Activated naive CD8-positive, alpha-beta T cell (primary cell): ENCODE data around the gene SRP19.

ENCODE experiments used
- H3K27ac Mint-ChIP-seq: one replicate; pipeline ENCODE4 v1.8.0; 2021; ENCODE audit warnings: mixed read lengths
- H3K27me3 Mint-ChIP-seq: one replicate; pipeline ENCODE4 v1.8.0; 2021; ENCODE audit warnings: mixed read lengths
- H3K36me3 Mint-ChIP-seq: one replicate; pipeline ENCODE4 v1.8.0; 2021; ENCODE audit warnings: mixed read lengths
- H3K4me1 Mint-ChIP-seq: one replicate; pipeline ENCODE4 v1.8.0; 2021; ENCODE audit warnings: low read depth, mixed read lengths
- H3K4me3 Mint-ChIP-seq: one replicate; pipeline ENCODE4 v1.8.0; 2021; ENCODE audit warnings: mild to moderate bottlenecking, mixed read lengths
- H3K9me3 Mint-ChIP-seq: one replicate; pipeline ENCODE4 v1.8.0; 2021; ENCODE audit warnings: low read depth, mixed read lengths

SRP19 gene

GRCh38 chr5:112860929-112861637, at the start of gene SRP19:
Gene SRP19, plus strand, starts transcription at chr5:112861287. Its CDS starts 90 bp downstream, at chr5:112861377.
- peak within 1 kb of the TSS; percentile 97 for H3K4me3 Mint-ChIP-seq
- H3K27me3 Mint-ChIP-seq: peaks cover 4% of the 10 kb centered on the region
- peak within 1 kb of the TSS; percentile 100 for H3K27ac Mint-ChIP-seq
- peaks cover 31% of the 10 kb centered on the region for H3K4me1 Mint-ChIP-seq
- H3K9me3 Mint-ChIP-seq: no peaks in the 10 kb centered on the region
- no peaks in the 10 kb centered on the region for H3K36me3 Mint-ChIP-seq

GRCh38 chr5:112812549-112812948, 48.5 kb upstream of the SRP19 start:
- Mint-ChIP-seq H3K27me3 (no peaks in the 10 kb centered on the region), H3K4me1 (no peaks in the 10 kb centered on the region), H3K27ac (peak overlapping the region; percentile 1)

GRCh38 chr5:112820246-112820645, 40.8 kb upstream of the SRP19 start:
- no peaks in the 10 kb centered on the region for H3K9me3 Mint-ChIP-seq
- peaks cover 12% of the 10 kb centered on the region for H3K36me3 Mint-ChIP-seq
- H3K4me3 Mint-ChIP-seq: no peak overlapping the region
- no peaks in the 10 kb centered on the region for H3K4me1 Mint-ChIP-seq
- no peak overlapping the region for H3K27ac Mint-ChIP-seq
- H3K27me3 Mint-ChIP-seq: no peaks in the 10 kb centered on the region

More at GRCh38 chr5:112812549-112812948, 48.5 kb upstream of the SRP19 start:
- Mint-ChIP-seq H3K36me3 (peaks cover 15% of the 10 kb centered on the region), H3K4me3 (no peak overlapping the region), H3K9me3 (no peaks in the 10 kb centered on the region)

GRCh38 chr5:112822456-112822855, 38.6 kb upstream of the SRP19 start:
- Mint-ChIP-seq H3K9me3 (no peaks in the 10 kb centered on the region), H3K27me3 (no peaks in the 10 kb centered on the region), H3K36me3 (peaks cover 9% of the 10 kb centered on the region), H3K4me1 (no peaks in the 10 kb centered on the region), H3K27ac (no peak overlapping the region), H3K4me3 (no peak overlapping the region)

GRCh38 chr5:112823181-112823580, 37.9 kb upstream of the SRP19 start:
- no peaks in the 10 kb centered on the region for H3K9me3 Mint-ChIP-seq
- peaks cover 9% of the 10 kb centered on the region for H3K36me3 Mint-ChIP-seq
- H3K4me1 Mint-ChIP-seq: no peaks in the 10 kb centered on the region
- H3K27ac Mint-ChIP-seq: no peak overlapping the region
- no peak overlapping the region for H3K4me3 Mint-ChIP-seq
- H3K27me3 Mint-ChIP-seq: no peaks in the 10 kb centered on the region

GRCh38 chr5:112823656-112824055, 37.4 kb upstream of the SRP19 start:
- Mint-ChIP-seq H3K27ac (no peak overlapping the region), H3K27me3 (no peaks in the 10 kb centered on the region), H3K36me3 (peaks cover 9% of the 10 kb centered on the region), H3K9me3 (no peaks in the 10 kb centered on the region), H3K4me1 (no peaks in the 10 kb centered on the region), H3K4me3 (no peak overlapping the region)

GRCh38 chr5:112824197-112824596, 36.9 kb upstream of the SRP19 start:
- H3K4me3 Mint-ChIP-seq: no peak overlapping the region
- H3K9me3 Mint-ChIP-seq: no peaks in the 10 kb centered on the region
- peaks cover 9% of the 10 kb centered on the region for H3K36me3 Mint-ChIP-seq
- no peak overlapping the region for H3K27ac Mint-ChIP-seq
- no peaks in the 10 kb centered on the region for H3K4me1 Mint-ChIP-seq
- H3K27me3 Mint-ChIP-seq: no peaks in the 10 kb centered on the region

GRCh38 chr5:112830378-112830777, 30.7 kb upstream of the SRP19 start:
- H3K27ac Mint-ChIP-seq: no peak overlapping the region
- H3K36me3 Mint-ChIP-seq: peaks cover 4% of the 10 kb centered on the region
- H3K4me3 Mint-ChIP-seq: no peak overlapping the region
- no peaks in the 10 kb centered on the region for H3K4me1 Mint-ChIP-seq
- H3K9me3 Mint-ChIP-seq: no peaks in the 10 kb centered on the region
- H3K27me3 Mint-ChIP-seq: no peaks in the 10 kb centered on the region

GRCh38 chr5:112833971-112834370, 27.1 kb upstream of the SRP19 start:
- H3K36me3 Mint-ChIP-seq: peaks cover 14% of the 10 kb centered on the region

GRCh38 chr5:112844489-112844888, 16.6 kb upstream of the SRP19 start:
- Mint-ChIP-seq H3K4me1 (peaks cover 4% of the 10 kb centered on the region), H3K4me3 (no peak overlapping the region), H3K27ac (no peak overlapping the region), H3K27me3 (no peaks in the 10 kb centered on the region), H3K9me3 (no peaks in the 10 kb centered on the region), H3K36me3 (peaks cover 7% of the 10 kb centered on the region)

More at GRCh38 chr5:112833971-112834370, 27.1 kb upstream of the SRP19 start:
- no peaks in the 10 kb centered on the region for H3K9me3 Mint-ChIP-seq
- H3K4me3 Mint-ChIP-seq: no peak overlapping the region
- H3K27me3 Mint-ChIP-seq: no peaks in the 10 kb centered on the region
- H3K4me1 Mint-ChIP-seq: no peaks in the 10 kb centered on the region
- no peak overlapping the region for H3K27ac Mint-ChIP-seq

- peaks cover 4% of the 10 kb centered on the region for H3K4me1 Mint-ChIP-seq
- H3K9me3 Mint-ChIP-seq: no peaks in the 10 kb centered on the region
- peaks cover 3% of the 10 kb centered on the region for H3K36me3 Mint-ChIP-seq
- no peak overlapping the region for H3K27ac Mint-ChIP-seq
- H3K4me3 Mint-ChIP-seq: no peak overlapping the region
- H3K27me3 Mint-ChIP-seq: peaks cover 5% of the 10 kb centered on the region
Observed at GRCh38 chr5:112846556-112846955, 14.5 kb upstream of the SRP19 start.

- Mint-ChIP-seq H3K4me3 (no peak overlapping the region), H3K9me3 (no peaks in the 10 kb centered on the region), H3K27me3 (peaks cover 6% of the 10 kb centered on the region), H3K36me3 (no peaks in the 10 kb centered on the region), H3K4me1 (peaks cover 4% of the 10 kb centered on the region), H3K27ac (no peak overlapping the region)
Observed at GRCh38 chr5:112847306-112847705, 13.8 kb upstream of the SRP19 start.

GRCh38 chr5:112848116-112848811, 12.8 kb upstream of the SRP19 start:
- H3K36me3 Mint-ChIP-seq: no peaks in the 10 kb centered on the region
- H3K4me1 Mint-ChIP-seq: peaks cover 4% of the 10 kb centered on the region
- H3K27ac Mint-ChIP-seq: no peak overlapping the region
- peaks cover 6% of the 10 kb centered on the region for H3K27me3 Mint-ChIP-seq
- no peaks in the 10 kb centered on the region for H3K9me3 Mint-ChIP-seq
- H3K4me3 Mint-ChIP-seq: no peak overlapping the region

GRCh38 chr5:112849912-112850311, 11.2 kb upstream of the SRP19 start:
- Mint-ChIP-seq H3K4me1 (peaks cover 4% of the 10 kb centered on the region), H3K9me3 (peaks cover 3% of the 10 kb centered on the region), H3K4me3 (no peak overlapping the region), H3K27ac (no peak overlapping the region), H3K36me3 (peaks cover 4% of the 10 kb centered on the region), H3K27me3 (peaks cover 6% of the 10 kb centered on the region)

- H3K4me1 Mint-ChIP-seq: no peaks in the 10 kb centered on the region
- no peak overlapping the region for H3K27ac Mint-ChIP-seq
- peaks cover 6% of the 10 kb centered on the region for H3K9me3 Mint-ChIP-seq
- H3K4me3 Mint-ChIP-seq: no peak overlapping the region
- peaks cover 6% of the 10 kb centered on the region for H3K36me3 Mint-ChIP-seq
- peaks cover 14% of the 10 kb centered on the region for H3K27me3 Mint-ChIP-seq
Observed at GRCh38 chr5:112854651-112855050, 6.4 kb upstream of the SRP19 start.
